K562 (cell line): Measurements from ENCODE around the gene MCMBP. TPM values are rescaled to one million over a fixed set of nuclear protein-coding genes. Genes with fewer than 3 reads are reported as not detected.
A peak's percentile ranks its signal among the peaks of the same experiment; 100 is the strongest.

Experiments
- AFF1 ChIP-seq, 2 experiments: fragments of 450-650 bp; IDR thresholded peaks; 2 replicates each; pipeline ENCODE4 v1.6.1; 2018; ENCODE audit warnings: mild to moderate bottlenecking in 2 of 2, low read depth in 1 of 2; ENCODE audit not compliant: partially characterized antibody in 2 of 2
- CHD1 ChIP-seq: fragments of 200-600 bp; sonication (generic); IDR thresholded peaks from one replicate; pipeline ENCODE4 v1.6.1; 2012; ENCODE audit warnings: mild to moderate bottlenecking, moderate library complexity, low read length, inconsistent platforms
- DNMT1 ChIP-seq: fragments of 450-650 bp; IDR thresholded peaks from 2 replicates; pipeline ENCODE4 v1.6.1; 2016; ENCODE audit warnings: antibody characterized with exemption, mild to moderate bottlenecking
- HNRNPH1 ChIP-seq: fragments of 200-400 bp; formaldehyde crosslinking; optimal IDR thresholded peaks from 2 replicates; pipeline ENCODE3; 2017; ENCODE audit warnings: low read depth, mild to moderate bottlenecking, low read length, moderate library complexity
- KDM5B ChIP-seq: fragments of 200-600 bp; sonication (generic); IDR thresholded peaks from 2 replicates; pipeline ENCODE4 v1.6.1; 2012; ENCODE audit warnings: low read depth, mild to moderate bottlenecking, moderate library complexity, low read length, control low read depth, inconsistent platforms; ENCODE audit not compliant: insufficient replicate concordance
- KHSRP ChIP-seq: fragments of 450-650 bp; IDR thresholded peaks from 2 replicates; pipeline ENCODE4 v1.6.1; 2017
- MBD2 ChIP-seq: sonication (generic); IDR thresholded peaks from 2 replicates; pipeline ENCODE4 v1.6.1; 2016; ENCODE audit warnings: low read depth, borderline replicate concordance
- NCOA6 ChIP-seq: fragments of 450-650 bp; IDR thresholded peaks from 2 replicates; pipeline ENCODE4 v1.6.1; 2017; ENCODE audit warnings: mild to moderate bottlenecking
- POLR2G ChIP-seq: fragments of 200-400 bp; formaldehyde crosslinking; IDR thresholded peaks from 2 replicates; pipeline ENCODE4 v1.6.1; 2017; ENCODE audit warnings: low read depth, mild to moderate bottlenecking, antibody characterized with exemption, low read length, moderate library complexity
- SMAD3 ChIP-seq: fragments of 450-650 bp; formaldehyde crosslinking; conservative IDR thresholded peaks from 2 replicates; pipeline ENCODE4 v1.4.0; 2020; ENCODE audit warnings: mild to moderate bottlenecking
- STAT5B ChIP-seq: fragments of 250-450 bp; sonication (Bioruptor Pico); IDR thresholded peaks from 2 replicates; pipeline ENCODE4 v1.8.0; 2021; ENCODE audit warnings: mild to moderate bottlenecking, inconsistent platforms
- TCFL5 ChIP-seq: fragments of 250-450 bp; sonication (Bioruptor Pico); conservative IDR thresholded peaks from 2 replicates; pipeline ENCODE4 v1.6.1; 2021; ENCODE audit warnings: mild to moderate bottlenecking, moderate library complexity, matching md5 sums
- VEZF1 ChIP-seq: fragments of 200-800 bp; sonication (Bioruptor generic); IDR thresholded peaks from 2 replicates; pipeline ENCODE4 v1.6.1; 2017; ENCODE audit warnings: missing genetic modification characterization, missing compliant biosample characterization
- ZBTB17 ChIP-seq: fragments of 450-650 bp; formaldehyde crosslinking; IDR thresholded peaks from 2 replicates; pipeline ENCODE4 v1.4.0; 2020; ENCODE audit warnings: mild to moderate bottlenecking
- ZNF121 ChIP-seq: sonication (generic); formaldehyde crosslinking; conservative IDR thresholded peaks from 2 replicates; pipeline ENCODE4 v1.8.0; 2022; ENCODE audit warnings: missing genetic modification reagents
- ZNF134 ChIP-seq: fragments of 250-450 bp; sonication (Bioruptor Pico); conservative IDR thresholded peaks from 2 replicates; pipeline ENCODE4 v1.4.0; 2020
- ZNF507 ChIP-seq: conservative IDR thresholded peaks from 2 replicates; pipeline ENCODE4 v1.6.1; 2017; ENCODE audit warnings: missing genetic modification characterization, missing compliant biosample characterization
- ZNF518B ChIP-seq: fragments of 250-450 bp; sonication (Bioruptor Pico); IDR thresholded peaks from 2 replicates; pipeline ENCODE4 v1.5.0; 2021; ENCODE audit warnings: mild to moderate bottlenecking, moderate library complexity
- ZNF695 ChIP-seq: fragments of 450-650 bp; formaldehyde crosslinking; IDR thresholded peaks from 2 replicates; pipeline ENCODE4 v1.4.0; 2020; ENCODE audit warnings: mild to moderate bottlenecking, moderate library complexity
- polyA plus RNA-seq, 8 experiments: library from polyadenylated mRNA; depleted of rRNA in 4 of 8; stranded (reverse) in 5 of 8; unstranded in 3 of 8; fragments of >200 nt; fragmentation: Nextera tagmentation in 2 of 8; fragmentation: Illumina TruSeq in 1 of 8; extraction: Ambion mirVana in 2 of 8; extraction: Trizol in 1 of 8; gene quantifications; 2 replicates each; pipeline versions ENCODE4 v1.2.1 to v1.2.3, GENCODE V29; 2011 to 2014; ENCODE audit warnings: inconsistent platforms in 1 of 8, missing spikeins in 1 of 8
- total RNA-seq, 7 experiments: library from RNA; depleted of rRNA in 6 of 7; stranded (reverse); fragments of >200 nt in 6 of 7; fragmentation: Illumina TruSeq in 2 of 7; extraction: Trizol in 2 of 7; gene quantifications; 2 replicates each; pipeline versions ENCODE4 v1.2.1 to v1.2.3, GENCODE V29; 2011 to 2021; ENCODE audit warnings: low replicate concordance in 1 of 7

Gene MCMBP
- total and polyA plus RNA-seq, 9 of the 15 experiments (the other 6 are each of a cell fraction or from before 2014, with no cell fraction given) = 11.2 to 74.3 (median 50.5) TPM

- no peak for TF ChIP-seq CHD1
- TF ChIP-seq ZNF507 = no peak
- TF ChIP-seq KDM5B = peak; percentile 90
- TF ChIP-seq KHSRP = no peak
- TF ChIP-seq STAT5B (CRISPR knock-in tag) = no peak
- TF ChIP-seq VEZF1 = peak; percentile 79
- TF ChIP-seq ZNF695 (CRISPR knock-in tag) = no peak
- no peak for TF ChIP-seq SMAD3 (CRISPR knock-in tag)
- peak; percentile 89 for TF ChIP-seq POLR2G
- TF ChIP-seq ZNF134 = no peak
- no peak for TF ChIP-seq ZNF121
- no peak for TF ChIP-seq DNMT1
- TF ChIP-seq MBD2 = peak; percentile 34; the same call in 1 of the 2 replicates
- TF ChIP-seq ZBTB17 = no peak
- no peak for TF ChIP-seq TCFL5 (CRISPR knock-in tag)
- no peak for TF ChIP-seq NCOA6
- TF ChIP-seq ZNF518B (CRISPR knock-in tag) = no peak
- no peak for TF ChIP-seq HNRNPH1
- TF ChIP-seq AFF1 (IDR thresholded peaks at IDR 0.05; ENCODE audit: low read depth in 1 of 2, partially characterized antibody in 2 of 2) = peak in 1 of 2 experiments; percentile 44
These were observed 19.8 kb upstream of the MCMBP start, which contains the start of gene SEC23IP (continued) for GRCh38 chr10:119892188-119893065.
